T-cell (primary cell): ENCODE data around the gene NGDN. TPM values are rescaled to one million over a fixed set of nuclear protein-coding genes. Genes with fewer than 3 reads are reported as not detected.

Source experiments
- ATAC-seq, 4 experiments: fragments of 200-7000 bp in 3 of 4; fragments of 150-1000 bp in 1 of 4; cut with Tn5 transposase; replicated peaks in 1 of 4; 1 replicate in 3 of 4; 2 replicates in 1 of 4; pipeline ENCODE4 v1.10.0; 2021; ENCODE audit warnings: moderate library complexity in 3 of 4, mild to moderate bottlenecking in 2 of 4, moderate number of reproducible peaks in 1 of 4
- CTCF ChIA-PET, 2 donors: fragments of 300-600 bp; sonication (Branson Sonifier 250); formaldehyde crosslinking; loops; one replicate each; lab custom pipeline; 2022; ENCODE audit warnings: antibody characterized with exemption in 2 of 2; lab: Charles Lee
- POLR2A ChIA-PET, 2 donors: fragments of 300-600 bp; sonication (Branson Sonifier 250); formaldehyde crosslinking; loops; one replicate each; lab custom pipeline; 2022; ENCODE audit warnings: antibody characterized with exemption in 2 of 2; lab: Charles Lee
- DNase-seq, 35 experiments: peaks; one replicate each; pipeline versions ENCODE4 v3.0.0 to v3.0.0-alpha.2; 2013 to 2023
- H3K27ac ChIP-seq: one replicate; pipeline ENCODE4 v1.5.1; 2013; ENCODE audit warnings: low read length
- H3K27me3 ChIP-seq, 2 experiments: replicated peaks in 1 of 2; 1 replicate in 1 of 2; 2 replicates in 1 of 2; pipeline versions ENCODE4 v1.6.1 to v1.7.0; 2013; ENCODE audit warnings: low read length in 1 of 2, mixed read lengths in 1 of 2; ENCODE audit not compliant: control insufficient read depth in 2 of 2, insufficient read depth in 2 of 2; ENCODE audit errors: extremely low read depth in 1 of 2
- H3K36me3 ChIP-seq, 2 donors: 1 replicate in 1 of 2; 2 replicates in 1 of 2; pipeline versions ENCODE4 v1.6.1 to v1.7.0; 2013; ENCODE audit warnings: low read length in 1 of 2; ENCODE audit not compliant: control insufficient read depth in 2 of 2, insufficient read depth in 1 of 2; ENCODE audit errors: extremely low read depth in 1 of 2
- H3K4me1 ChIP-seq, 2 experiments: 1 replicate in 1 of 2; 2 replicates in 1 of 2; pipeline versions ENCODE4 v1.6.1 to v1.7.0; 2013; ENCODE audit warnings: low read length in 2 of 2, mixed read lengths in 1 of 2; ENCODE audit not compliant: insufficient read depth in 2 of 2, control insufficient read depth in 1 of 2; ENCODE audit errors: extremely low read depth in 1 of 2
- H3K4me3 ChIP-seq, 2 donors: 1 replicate in 1 of 2; 2 replicates in 1 of 2; pipeline versions ENCODE4 v1.5.1 to v1.7.0; 2013; ENCODE audit warnings: mild to moderate bottlenecking in 2 of 2, low read length in 1 of 2, moderate library complexity in 1 of 2; ENCODE audit not compliant: control insufficient read depth in 1 of 2; ENCODE audit errors: extremely low read depth in 1 of 2
- H3K9me3 ChIP-seq: 2 replicates; pipeline ENCODE4 v1.7.0; 2013
- H3K27ac Mint-ChIP-seq, 2 donors: one replicate each; pipeline ENCODE4 v1.8.0; 2020 to 2021; ENCODE audit warnings: mild to moderate bottlenecking in 2 of 2, mixed read lengths in 2 of 2
- H3K27me3 Mint-ChIP-seq, 2 donors: one replicate each; pipeline ENCODE4 v1.8.0; 2021 to 2022; ENCODE audit warnings: mixed read lengths in 2 of 2
- H3K36me3 Mint-ChIP-seq: one replicate; pipeline ENCODE4 v1.8.0; 2021; ENCODE audit warnings: mixed read lengths
- H3K4me1 Mint-ChIP-seq, 3 donors: one replicate each; pipeline ENCODE4 v1.8.0; 2020 to 2022; ENCODE audit warnings: mixed read lengths in 3 of 3, mild to moderate bottlenecking in 1 of 3
- H3K4me3 Mint-ChIP-seq, 3 donors: one replicate each; pipeline ENCODE4 v1.8.0; 2020 to 2022; ENCODE audit warnings: mild to moderate bottlenecking in 3 of 3, mixed read lengths in 3 of 3, moderate library complexity in 3 of 3
- H3K9me3 Mint-ChIP-seq, 3 donors: one replicate each; pipeline ENCODE4 v1.8.0; 2020 to 2022; ENCODE audit warnings: mixed read lengths in 3 of 3
- WGBS: methylation state at CpG from one replicate; pipeline ENCODE4 v1.1.5; 2013; ENCODE audit warnings: missing lambda C conversion rate; ENCODE audit not compliant: insufficient coverage; 5-methylcytosine and 5-hydroxymethylcytosine counted together
- total RNA-seq, 35 experiments: library from RNA in 6 of 35; stranded (reverse) in 6 of 35; fragments of 120-200 nt in 1 of 35; gene quantifications; one replicate each; pipeline versions ENCODE4 v1.2.1 to v1.2.4 and lab custom pipeline; 2013 to 2026

The NGDN gene
- total RNA-seq, 5 donors from 2014 or later (not counting 1 experiment from before 2014, with no cell fraction given) = 56.5 to 121 (median 63.7) TPM

DNA sequence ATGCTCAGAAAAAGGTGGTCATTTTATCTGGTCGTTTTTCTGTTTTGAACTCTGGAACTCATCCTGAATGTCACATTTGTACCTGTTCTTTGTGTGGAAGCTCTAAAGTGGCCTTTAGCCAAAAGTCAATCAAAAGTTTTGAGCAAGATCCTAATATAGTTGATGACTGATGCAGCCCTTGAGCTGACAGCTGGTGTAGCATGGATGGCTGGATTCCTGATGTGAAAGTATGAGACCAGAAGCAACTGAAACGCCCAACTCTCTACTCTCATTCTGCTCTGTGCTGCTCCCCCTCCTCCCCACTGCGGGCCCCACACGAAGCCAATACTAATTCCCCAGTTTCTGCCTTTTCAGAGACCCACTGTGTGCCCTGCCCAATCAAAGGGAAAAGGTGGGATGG, 23.7 kb upstream of the NGDN start:
- WGBS = 40% methylated on average over 1 of the region's 4 CpGs
- ChIA-PET CTCF (interaction anchor here in 1 of 2 donors (0.7 kb wide), 1 partner anchor 32 kb away, joined by 7 read pairs; no protein-coding TSS in a partner anchor), POLR2A (no interaction called here)
- Mint-ChIP-seq H3K27ac (no peak overlapping the region), H3K27me3 (peaks cover 13 to 21% of the 10 kb centered on the region in 2 donors), H3K9me3 (no peaks in the 10 kb centered on the region), H3K4me1 (peaks cover 0 to 2% (median 0%) of the 10 kb centered on the region in 3 donors), H3K4me3 (no peak overlapping the region), H3K36me3 (no peaks in the 10 kb centered on the region)
- ATAC-seq (no peak), DNase-seq (no peak)
- H3K27ac ChIP-seq = no peak overlapping the region
- H3K4me3 ChIP-seq = no peak overlapping the region
- no peaks in the 10 kb centered on the region for H3K9me3 ChIP-seq
- H3K27me3 ChIP-seq = peaks cover 0 to 19% of the 10 kb centered on the region in 2 experiments
- no peaks in the 10 kb centered on the region for H3K36me3 ChIP-seq
- no peaks in the 10 kb centered on the region for H3K4me1 ChIP-seq

GRCh38 chr14:23446291-23446851, 23.1 kb upstream of the NGDN start:
- Mint-ChIP-seq H3K9me3 (no peaks in the 10 kb centered on the region), H3K4me1 (peaks cover 0 to 2% (median 0%) of the 10 kb centered on the region in 3 donors), H3K27ac (no peak overlapping the region), H3K4me3 (no peak overlapping the region), H3K36me3 (no peaks in the 10 kb centered on the region), H3K27me3 (peaks cover 17 to 27% of the 10 kb centered on the region in 2 donors)
- H3K9me3 ChIP-seq = no peaks in the 10 kb centered on the region
- no peak overlapping the region for H3K27ac ChIP-seq
- no peaks in the 10 kb centered on the region for H3K36me3 ChIP-seq
- H3K4me3 ChIP-seq = no peak overlapping the region
- DNase-seq (no peak), ATAC-seq (no peak)
- no peaks in the 10 kb centered on the region for H3K4me1 ChIP-seq
- POLR2A ChIA-PET = no interaction called here
- peaks cover 0 to 18% of the 10 kb centered on the region in 2 experiments for H3K27me3 ChIP-seq
- 87% methylated on average over 3 of the region's 4 CpGs for WGBS
- CTCF ChIA-PET = interaction anchor here in 1 of 2 donors (0.7 kb wide), 1 partner anchor 31 kb away, joined by 7 read pairs; no protein-coding TSS in a partner anchor

DNA sequence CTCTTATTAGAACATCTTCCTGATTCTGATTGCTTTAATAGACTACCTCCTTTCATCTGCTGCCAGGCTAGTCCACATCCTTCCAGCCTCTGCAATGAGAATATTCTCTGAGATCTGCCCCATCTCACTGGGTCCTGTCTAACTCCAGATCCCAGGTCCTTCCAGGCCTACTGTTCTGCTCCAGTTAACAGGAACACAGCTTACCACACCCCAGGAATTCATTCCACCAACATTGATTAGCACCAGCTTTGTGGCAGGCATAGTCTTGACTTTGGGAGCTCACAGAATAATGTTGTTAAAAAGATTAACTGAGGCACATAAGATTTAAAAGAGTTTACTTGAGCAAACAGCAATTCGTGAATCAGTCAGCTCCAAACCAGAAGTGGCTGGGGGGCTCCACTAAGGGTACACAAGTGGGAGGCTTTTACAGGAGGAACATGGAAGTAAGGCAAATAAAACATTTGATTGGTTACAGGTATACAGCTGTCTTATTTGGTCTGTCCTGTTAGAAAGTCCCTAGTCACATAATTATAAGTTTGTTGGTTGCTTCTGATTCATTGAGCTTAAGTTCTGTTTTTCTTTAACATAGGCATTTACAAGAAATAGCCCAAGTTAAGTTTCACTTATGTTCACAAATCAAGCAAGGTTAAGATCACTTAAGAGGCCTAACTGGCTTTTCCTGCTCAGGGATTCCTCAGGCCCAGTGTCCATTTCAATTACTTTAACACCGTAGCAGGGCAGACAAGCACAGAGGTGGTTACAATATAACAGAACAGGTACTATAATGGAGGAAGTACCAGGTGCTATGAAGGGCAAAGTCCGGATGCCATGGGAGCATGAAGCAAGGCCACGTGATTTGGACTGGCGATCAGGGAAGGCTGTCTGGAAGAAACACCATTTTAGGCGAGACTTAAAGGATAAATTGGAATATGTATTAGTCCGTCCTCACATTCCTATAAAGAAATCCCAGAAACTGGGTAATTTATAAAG, 21.8 kb upstream of the NGDN start:
- no peaks in the 10 kb centered on the region for H3K36me3 Mint-ChIP-seq
- CTCF ChIA-PET = interaction anchor here in 1 of 2 donors (0.7 kb wide), 1 partner anchor 90 kb away, joined by 3 read pairs; no protein-coding TSS in a partner anchor

DNA sequence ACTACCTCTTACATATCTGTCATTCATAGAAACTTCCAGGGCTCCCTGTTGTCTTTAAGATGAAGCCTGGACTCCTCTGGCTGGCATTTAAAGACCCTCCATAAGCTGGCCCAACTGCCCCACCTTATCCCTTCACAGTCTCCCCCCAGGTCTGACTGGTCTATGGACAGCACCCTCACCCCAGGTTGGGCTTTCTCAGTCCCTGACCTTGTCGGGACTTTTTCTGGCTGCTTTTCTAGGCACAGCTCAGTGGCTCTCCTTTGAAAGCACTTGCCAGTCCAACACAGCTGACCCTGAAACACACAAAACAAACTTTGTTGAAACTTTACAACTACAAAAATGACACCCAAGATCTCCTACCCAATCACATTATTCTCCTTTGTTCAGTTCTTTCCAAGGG, 20.2 kb upstream of the NGDN start:
- DNase-seq (no peak), ATAC-seq (no peak)
- H3K27me3 Mint-ChIP-seq = peaks cover 14 to 23% of the 10 kb centered on the region in 2 donors
- no peak overlapping the region for H3K4me3 ChIP-seq
- POLR2A ChIA-PET = no interaction called here
- H3K27me3 ChIP-seq = peaks cover 0 to 7% of the 10 kb centered on the region in 2 experiments
- H3K4me3 Mint-ChIP-seq = no peak overlapping the region
- CTCF ChIA-PET = no interaction called here
- no peaks in the 10 kb centered on the region for H3K36me3 Mint-ChIP-seq
- WGBS = 83% methylated on average over 1 of the region's 1 CpG
- H3K27ac ChIP-seq = no peak overlapping the region
- peaks cover 0 to 2% (median 0%) of the 10 kb centered on the region in 3 donors for H3K4me1 Mint-ChIP-seq
- H3K9me3 ChIP-seq = no peaks in the 10 kb centered on the region
- no peaks in the 10 kb centered on the region for H3K9me3 Mint-ChIP-seq
- H3K36me3 ChIP-seq = no peaks in the 10 kb centered on the region
- H3K27ac Mint-ChIP-seq = no peak overlapping the region
- H3K4me1 ChIP-seq = no peaks in the 10 kb centered on the region

More for the DNA sequence above, 21.8 kb upstream of the NGDN start:
- POLR2A ChIA-PET = no interaction called here
- no peaks in the 10 kb centered on the region for H3K36me3 ChIP-seq
- no peak overlapping the region for H3K27ac ChIP-seq
- Mint-ChIP-seq H3K4me3 (no peak overlapping the region), H3K4me1 (peaks cover 0 to 2% (median 0%) of the 10 kb centered on the region in 3 donors), H3K27ac (no peak overlapping the region), H3K9me3 (no peaks in the 10 kb centered on the region), H3K27me3 (peaks cover 13 to 22% of the 10 kb centered on the region in 2 donors)
- no peaks in the 10 kb centered on the region for H3K4me1 ChIP-seq
- ATAC-seq (no peak), DNase-seq (peak in 1 of 35 experiments; percentile 3)
- WGBS = 77% methylated on average over 3 of the region's 7 CpGs
- peaks cover 0 to 12% of the 10 kb centered on the region in 2 experiments for H3K27me3 ChIP-seq
- H3K4me3 ChIP-seq = no peak overlapping the region
- H3K9me3 ChIP-seq = no peaks in the 10 kb centered on the region

- Histone ChIP-seq H3K36me3 (no peaks in the 10 kb centered on the region), H3K4me1 (no peaks in the 10 kb centered on the region), H3K9me3 (no peaks in the 10 kb centered on the region), H3K27ac (no peak overlapping the region), H3K4me3 (no peak overlapping the region), H3K27me3 (peaks cover 0 to 7% of the 10 kb centered on the region in 2 experiments)
- ATAC-seq (no peak), DNase-seq (no peak)
- Mint-ChIP-seq H3K27me3 (peaks cover 22 to 28% of the 10 kb centered on the region in 2 donors), H3K9me3 (no peaks in the 10 kb centered on the region), H3K4me3 (no peak overlapping the region), H3K36me3 (no peaks in the 10 kb centered on the region), H3K27ac (no peak overlapping the region), H3K4me1 (peaks cover 0 to 2% (median 0%) of the 10 kb centered on the region in 3 donors)
- CTCF ChIA-PET = no interaction called here
- WGBS = 63% methylated on average over 1 of the region's 2 CpGs
- POLR2A ChIA-PET = no interaction called here
These were observed 19.1 kb upstream of the NGDN start for GRCh38 chr14:23450379-23450778.

DNA sequence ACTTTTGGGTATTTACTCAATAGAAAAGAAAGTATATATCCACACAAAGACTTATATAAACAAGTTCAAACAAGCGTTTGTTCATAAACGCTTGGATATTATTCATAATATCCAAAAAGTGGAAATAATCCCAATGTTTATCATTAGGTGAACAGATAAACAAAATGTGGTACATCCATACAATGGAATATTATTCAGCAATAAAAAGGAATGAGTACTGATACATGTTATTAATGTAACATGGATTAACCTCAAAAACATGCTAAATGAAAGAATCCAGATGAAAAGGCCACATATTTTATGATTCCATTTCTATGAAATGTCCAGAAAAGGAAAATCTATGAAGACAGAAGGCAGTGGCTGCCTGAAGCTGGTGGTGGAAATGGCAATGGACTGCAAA, 17.3 kb upstream of the NGDN start:
- ChIA-PET CTCF (no interaction called here), POLR2A (interaction anchor here in 1 of 2 donors (0.6 kb wide), 1 partner anchor 67 kb away, joined by 3 read pairs; no protein-coding TSS in a partner anchor)
- Mint-ChIP-seq H3K4me3 (no peak overlapping the region), H3K27me3 (peaks cover 30 to 31% of the 10 kb centered on the region in 2 donors), H3K27ac (no peak overlapping the region), H3K36me3 (no peaks in the 10 kb centered on the region), H3K9me3 (no peaks in the 10 kb centered on the region), H3K4me1 (peaks cover 0 to 2% (median 0%) of the 10 kb centered on the region in 3 donors)
- Histone ChIP-seq H3K4me3 (no peak overlapping the region), H3K9me3 (no peaks in the 10 kb centered on the region), H3K27me3 (peaks cover 2 to 7% of the 10 kb centered on the region in 2 experiments), H3K27ac (no peak overlapping the region), H3K4me1 (no peaks in the 10 kb centered on the region), H3K36me3 (no peaks in the 10 kb centered on the region)
- WGBS = no CpG with 5 or more reads among the region's 2 CpGs
- no peak for DNase-seq
- ATAC-seq = no peak
